IPS-NIHi7 (cell line): ENCODE results near the gene GOLGA6L10.
A peak's percentile ranks its signal among the peaks of the same experiment; 100 is the strongest.
"Not testable (repeated sequence)": the region's sequence is repeated elsewhere in the genome, so short reads cannot be mapped to it uniquely, and the experiment has no call there.

Source experiments
- DNase-seq: peaks from one replicate; pipeline ENCODE4 v3.0.0; 2012; ENCODE audit warnings: mixed read lengths; ENCODE audit errors: extremely low spot score

Gene GOLGA6L10

GRCh38 chr15:82349375-82349774, at the start of gene GOLGA6L10:
Gene GOLGA6L10, minus strand, starts transcription at chr15:82349475. Its CDS starts 100 bp downstream, at chr15:82349375.
- not testable (repeated sequence) for DNase-seq

- DNase-seq: no peak
These were observed 49.5 kb upstream of the GOLGA6L10 start for GRCh38 chr15:82398785-82399184.

GRCh38 chr15:82397817-82398216, 48.5 kb upstream of the GOLGA6L10 start:
- DNase-seq: no peak

GRCh38 chr15:82395788-82396187, 46.5 kb upstream of the GOLGA6L10 start:
- not testable (repeated sequence) for DNase-seq

- DNase-seq: no peak
These were observed 44.4 kb upstream of the GOLGA6L10 start for GRCh38 chr15:82393671-82394070.

GRCh38 chr15:82392077-82392476, 42.8 kb upstream of the GOLGA6L10 start:
- DNase-seq: not testable (repeated sequence)

- DNase-seq: not testable (repeated sequence)
These were observed 40.9 kb upstream of the GOLGA6L10 start for GRCh38 chr15:82390152-82390551.

- DNase-seq: not testable (repeated sequence)
These were observed 37.9 kb upstream of the GOLGA6L10 start for GRCh38 chr15:82387209-82387608.

- DNase-seq: not testable (repeated sequence)
These were observed 32.2 kb upstream of the GOLGA6L10 start for GRCh38 chr15:82381330-82381955.

- DNase-seq: not testable (repeated sequence)
These were observed 30.3 kb upstream of the GOLGA6L10 start for GRCh38 chr15:82379552-82379951.

GRCh38 chr15:82373661-82374060, 24.4 kb upstream of the GOLGA6L10 start:
- DNase-seq: not testable (repeated sequence)

- DNase-seq: peak; percentile 22
These were observed 22.4 kb upstream of the GOLGA6L10 start for GRCh38 chr15:82371656-82372055.

GRCh38 chr15:82367790-82368189, 18.5 kb upstream of the GOLGA6L10 start:
- not testable (repeated sequence) for DNase-seq

GRCh38 chr15:82365692-82366323, 16.5 kb upstream of the GOLGA6L10 start:
- DNase-seq: not testable (repeated sequence)

GRCh38 chr15:82364548-82364947, 15.3 kb upstream of the GOLGA6L10 start:
- DNase-seq: not testable (repeated sequence)

GRCh38 chr15:82362790-82363189, 13.5 kb upstream of the GOLGA6L10 start:
- DNase-seq: not testable (repeated sequence)

GRCh38 chr15:82360618-82361017, 11.3 kb upstream of the GOLGA6L10 start:
- DNase-seq: not testable (repeated sequence)

- not testable (repeated sequence) for DNase-seq
These were observed 5.8 kb upstream of the GOLGA6L10 start for GRCh38 chr15:82355055-82355454.

GRCh38 chr15:82354546-82354945, 5.3 kb upstream of the GOLGA6L10 start:
- not testable (repeated sequence) for DNase-seq

- DNase-seq: not testable (repeated sequence)
These were observed 1.6 kb downstream of the GOLGA6L10 start for GRCh38 chr15:82347645-82348044.

GRCh38 chr15:82345176-82345575, 4.1 kb downstream of the GOLGA6L10 start:
- not testable (repeated sequence) for DNase-seq

GRCh38 chr15:82344421-82344820, 4.9 kb downstream of the GOLGA6L10 start:
- DNase-seq: not testable (repeated sequence)

GRCh38 chr15:82343851-82344250, 5.4 kb downstream of the GOLGA6L10 start:
- DNase-seq: not testable (repeated sequence)
